Activated T-cell treated with anti-CD3 and anti-CD28 coated beads, Interleukin-2, amount 50 U/mL, for 72 hours (primary cell): Measurements from ENCODE around the gene ZSCAN10. TPM values are rescaled to one million over a fixed set of nuclear protein-coding genes. Genes with fewer than 3 reads are reported as not detected.

Source experiments
- ATAC-seq, 2 donors: fragments of 150-1000 bp; cut with Tn5 transposase; replicated peaks in 1 of 2; 2 replicates each; pipeline ENCODE4 v1.10.0; 2021; ENCODE audit warnings: moderate library complexity in 2 of 2, mild to moderate bottlenecking in 1 of 2
- DNase-seq, 2 donors: peaks; one replicate each; pipeline ENCODE4 v3.0.0; 2021 to 2022; ENCODE audit warnings: mixed read lengths in 1 of 2
- H3K27ac Mint-ChIP-seq: one replicate; pipeline ENCODE4 v1.8.0; 2022; ENCODE audit warnings: mild to moderate bottlenecking, moderate library complexity, mixed read lengths
- H3K27me3 Mint-ChIP-seq: one replicate; pipeline ENCODE4 v1.8.0; 2022; ENCODE audit warnings: low read depth, mixed read lengths
- H3K36me3 Mint-ChIP-seq, 2 donors: one replicate each; pipeline ENCODE4 v1.8.0; 2022; ENCODE audit warnings: mixed read lengths in 2 of 2, mild to moderate bottlenecking in 1 of 2; ENCODE audit not compliant: insufficient read depth in 2 of 2
- H3K4me1 Mint-ChIP-seq: one replicate; pipeline ENCODE4 v1.8.0; 2022; ENCODE audit warnings: low read depth, mixed read lengths
- H3K4me3 Mint-ChIP-seq, 2 donors: one replicate each; pipeline ENCODE4 v1.8.0; 2022; ENCODE audit warnings: mild to moderate bottlenecking in 2 of 2, mixed read lengths in 2 of 2, moderate library complexity in 2 of 2
- H3K9me3 Mint-ChIP-seq, 2 donors: one replicate each; pipeline ENCODE4 v1.8.0; 2022; ENCODE audit warnings: mixed read lengths in 2 of 2
- total RNA-seq, 2 donors: library from RNA; stranded (reverse); gene quantifications; one replicate each; pipeline ENCODE4 v1.2.3, GENCODE V29; 2022

The ZSCAN10 gene
- total RNA-seq, 2 donors from 2014 or later: 0.28 to 0.48 TPM

DNA sequence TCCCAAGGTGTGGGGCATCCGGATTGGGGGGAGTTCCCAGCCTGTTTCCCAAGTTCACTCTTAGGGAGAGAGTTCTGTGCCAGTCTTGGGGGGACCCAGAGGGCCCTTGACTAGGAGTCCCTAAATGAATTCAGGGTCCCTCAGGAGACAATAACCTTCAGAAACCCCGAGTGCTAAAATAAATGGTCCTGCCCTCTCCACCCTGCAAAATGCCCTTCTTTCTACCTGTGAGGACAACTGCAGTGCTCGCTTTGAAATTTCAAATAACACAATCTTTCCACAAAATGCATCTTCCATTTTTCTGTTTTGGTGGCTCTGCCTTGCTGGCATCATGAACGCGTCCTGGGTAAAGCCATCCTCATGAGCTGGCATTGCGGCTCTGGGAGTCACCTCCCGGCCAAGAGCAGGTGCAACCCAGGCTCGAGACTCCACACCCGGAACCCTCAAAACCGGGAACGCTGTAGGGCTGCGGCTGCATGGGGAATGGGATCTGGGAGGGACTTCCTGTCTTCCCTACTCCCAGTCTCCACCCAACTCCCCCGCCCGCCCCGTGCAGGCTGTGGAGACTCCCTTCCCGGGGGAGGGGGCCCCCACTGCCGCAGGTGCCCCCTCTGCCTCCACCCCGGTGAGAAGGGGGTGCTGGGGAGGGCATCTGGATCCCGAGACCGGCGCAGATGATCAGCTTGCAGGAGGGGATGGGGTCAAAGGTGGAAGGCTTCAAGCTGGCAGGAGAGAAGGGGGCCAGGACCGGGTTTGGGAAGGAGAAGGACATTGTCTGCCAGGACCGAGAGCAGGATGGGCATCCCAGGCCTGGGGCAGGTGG, 13.2 kb upstream of the ZSCAN10 start, which contains the start of gene ZNF205:
Gene ZNF205, plus strand, starts transcription at position 529 of the 823 bp plus-strand sequence. CDS start 845 bp downstream, outside the sequence.
- Mint-ChIP-seq H3K9me3 (no peaks in the 10 kb centered on the region), H3K27ac (no peak within 1 kb of the TSS), H3K4me3 (no peak within 1 kb of the TSS), H3K36me3 (no peaks in the 10 kb centered on the region), H3K27me3 (no peaks in the 10 kb centered on the region), H3K4me1 (peaks cover 3% of the 10 kb centered on the region)
- ATAC-seq (no peak), DNase-seq (no peak)

- H3K27ac Mint-ChIP-seq: peak overlapping the region; percentile 97
- peak overlapping the region; percentile 87 to 92 for H3K4me3 Mint-ChIP-seq
- H3K4me1 Mint-ChIP-seq: peaks cover 29% of the 10 kb centered on the region
- H3K9me3 Mint-ChIP-seq: no peaks in the 10 kb centered on the region
- peak; percentile 94 for ATAC-seq
- DNase-seq: peak; percentile 93 to 94
- H3K27me3 Mint-ChIP-seq: no peaks in the 10 kb centered on the region
- H3K36me3 Mint-ChIP-seq: no peaks in the 10 kb centered on the region
These were observed 7.3 kb upstream of the ZSCAN10 start for GRCh38 chr16:3106205-3106928.

GRCh38 chr16:3101841-3102470, 2.9 kb upstream of the ZSCAN10 start:
- H3K4me1 Mint-ChIP-seq: peaks cover 37% of the 10 kb centered on the region
- no peak for ATAC-seq
- no peaks in the 10 kb centered on the region for H3K36me3 Mint-ChIP-seq
- H3K27ac Mint-ChIP-seq: peak overlapping the region; percentile 63
- H3K9me3 Mint-ChIP-seq: no peaks in the 10 kb centered on the region
- H3K27me3 Mint-ChIP-seq: no peaks in the 10 kb centered on the region
- no peak for DNase-seq
- peak overlapping the region; percentile 78 to 88 for H3K4me3 Mint-ChIP-seq

- peak overlapping the region; percentile 51 for H3K27ac Mint-ChIP-seq
- H3K9me3 Mint-ChIP-seq: no peaks in the 10 kb centered on the region
- no peaks in the 10 kb centered on the region for H3K27me3 Mint-ChIP-seq
- no peaks in the 10 kb centered on the region for H3K36me3 Mint-ChIP-seq
- DNase-seq (peak; percentile 60 to 67), ATAC-seq (peak in 1 of 2 donors; percentile 23)
- peaks cover 34% of the 10 kb centered on the region for H3K4me1 Mint-ChIP-seq
- H3K4me3 Mint-ChIP-seq: peak overlapping the region; percentile 57 to 88
These were observed 2.1 kb upstream of the ZSCAN10 start for GRCh38 chr16:3101018-3101840.

DNA sequence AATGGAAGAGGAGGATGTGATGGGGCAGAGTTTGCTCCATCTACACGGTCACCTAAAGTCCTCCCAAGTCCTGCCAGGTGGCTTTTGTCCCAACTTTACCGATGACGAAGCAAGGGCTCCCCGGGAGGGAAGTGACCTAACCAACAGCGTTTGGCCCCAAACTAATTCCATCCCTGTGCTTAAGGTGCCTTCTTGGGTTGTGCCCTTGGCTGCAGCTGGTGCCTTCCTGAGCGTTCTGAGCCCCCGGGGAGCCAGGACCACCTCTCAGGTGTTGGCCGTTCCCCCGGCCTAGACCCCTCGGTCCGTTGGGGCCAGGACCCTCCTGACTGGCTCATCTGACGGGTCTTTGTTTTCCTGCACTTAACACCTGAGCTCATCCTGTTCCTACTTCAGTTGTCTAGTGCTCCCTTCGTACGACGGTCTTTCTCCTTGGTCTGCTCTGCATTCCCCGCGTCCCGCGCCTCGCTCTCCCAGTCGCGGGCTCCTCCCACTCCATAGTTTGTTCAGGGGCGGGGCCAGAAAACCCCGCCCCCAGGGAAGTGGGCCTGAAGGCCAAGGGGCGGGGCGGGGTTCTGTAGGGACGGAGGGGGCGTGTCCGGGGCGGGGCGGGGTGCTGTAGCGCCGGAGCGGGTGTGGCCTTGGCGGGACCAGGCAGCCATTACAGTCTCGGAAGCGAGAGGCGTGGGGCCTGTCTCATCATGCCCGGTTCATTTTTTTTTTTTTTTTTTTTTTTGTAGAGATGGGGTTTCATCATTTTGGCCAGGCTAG, 822 bp upstream of the ZSCAN10 start:
- DNase-seq (peak; percentile 94 to 95), ATAC-seq (peak; percentile 88 to 90)
- Mint-ChIP-seq H3K4me1 (peaks cover 39% of the 10 kb centered on the region), H3K27me3 (no peaks in the 10 kb centered on the region), H3K4me3 (peak overlapping the region; percentile 75 to 83), H3K27ac (no peak overlapping the region), H3K9me3 (no peaks in the 10 kb centered on the region), H3K36me3 (no peaks in the 10 kb centered on the region)

GRCh38 chr16:3099395-3099731, 269 bp upstream of the ZSCAN10 start:
- Mint-ChIP-seq H3K27me3 (no peaks in the 10 kb centered on the region), H3K9me3 (no peaks in the 10 kb centered on the region), H3K4me3 (peak overlapping the region in 1 of 2 donors; percentile 35), H3K27ac (no peak overlapping the region), H3K36me3 (no peaks in the 10 kb centered on the region), H3K4me1 (peaks cover 45% of the 10 kb centered on the region)
- ATAC-seq (no peak), DNase-seq (no peak)

GRCh38 chr16:3097266-3097665, 1.8 kb downstream of the ZSCAN10 start:
- H3K4me3 Mint-ChIP-seq: no peak overlapping the region
- H3K4me1 Mint-ChIP-seq: peaks cover 46% of the 10 kb centered on the region
- H3K27me3 Mint-ChIP-seq: no peaks in the 10 kb centered on the region
- no peaks in the 10 kb centered on the region for H3K36me3 Mint-ChIP-seq
- ATAC-seq: no peak
- H3K9me3 Mint-ChIP-seq: no peaks in the 10 kb centered on the region
- no peak overlapping the region for H3K27ac Mint-ChIP-seq
- DNase-seq: no peak

DNA sequence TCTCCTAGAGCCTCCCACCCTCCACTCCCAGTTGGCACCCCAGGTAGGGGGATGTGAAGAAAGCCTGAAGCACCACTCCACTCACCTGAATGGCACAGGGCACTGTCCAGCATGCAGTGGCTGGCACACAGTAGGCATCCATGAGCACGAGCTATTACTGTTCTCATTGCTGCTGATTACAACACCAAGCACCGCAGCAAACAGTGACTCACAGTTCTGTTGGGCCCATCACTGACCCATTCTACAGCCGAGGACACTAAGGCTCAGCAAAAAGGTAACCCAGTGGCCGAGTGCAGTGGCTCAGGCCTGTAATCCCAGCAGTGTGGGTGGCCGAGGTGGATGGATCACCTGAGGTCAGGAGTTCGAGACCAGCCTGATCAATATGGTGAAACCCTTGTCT, 2.7 kb downstream of the ZSCAN10 start:
- no peaks in the 10 kb centered on the region for H3K9me3 Mint-ChIP-seq
- H3K27me3 Mint-ChIP-seq: no peaks in the 10 kb centered on the region
- ATAC-seq: no peak
- no peak overlapping the region for H3K4me3 Mint-ChIP-seq
- no peak for DNase-seq
- peaks cover 38% of the 10 kb centered on the region for H3K4me1 Mint-ChIP-seq
- H3K36me3 Mint-ChIP-seq: no peaks in the 10 kb centered on the region
- H3K27ac Mint-ChIP-seq: no peak overlapping the region

DNA sequence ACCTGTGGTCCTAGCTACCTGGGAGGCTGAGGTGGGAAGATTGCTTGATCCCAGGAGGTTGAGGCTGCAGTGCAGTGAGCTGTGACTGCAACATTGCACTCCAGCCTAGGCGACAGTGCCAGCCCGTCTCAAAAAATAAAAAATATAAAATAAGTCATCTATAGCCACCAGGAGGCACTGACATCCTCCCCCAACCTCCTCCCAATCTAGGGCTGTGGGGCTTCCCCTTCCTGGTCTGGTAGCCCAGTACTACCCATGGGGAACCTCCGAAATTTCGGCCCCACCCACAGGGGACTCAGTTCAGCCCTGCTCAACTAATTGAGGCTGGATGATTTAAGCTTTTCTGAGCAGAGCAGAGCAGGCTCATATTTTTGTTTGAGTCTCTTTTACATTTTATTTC, 3.2 kb downstream of the ZSCAN10 start:
- Mint-ChIP-seq H3K9me3 (no peaks in the 10 kb centered on the region), H3K27ac (no peak overlapping the region), H3K4me1 (peaks cover 38% of the 10 kb centered on the region), H3K4me3 (peak overlapping the region in 1 of 2 donors; percentile 17), H3K36me3 (no peaks in the 10 kb centered on the region), H3K27me3 (no peaks in the 10 kb centered on the region)
- ATAC-seq (peak; percentile 64 to 73), DNase-seq (peak; percentile 72 to 76)

GRCh38 chr16:3094289-3095027, 4.6 kb downstream of the ZSCAN10 start:
- Mint-ChIP-seq H3K4me1 (peaks cover 30% of the 10 kb centered on the region), H3K9me3 (no peaks in the 10 kb centered on the region), H3K36me3 (no peaks in the 10 kb centered on the region), H3K27me3 (no peaks in the 10 kb centered on the region), H3K27ac (peak overlapping the region; percentile 94), H3K4me3 (peak overlapping the region; percentile 25 to 53)
- ATAC-seq: peak; percentile 47 to 59
- peak; percentile 61 to 75 for DNase-seq

DNA sequence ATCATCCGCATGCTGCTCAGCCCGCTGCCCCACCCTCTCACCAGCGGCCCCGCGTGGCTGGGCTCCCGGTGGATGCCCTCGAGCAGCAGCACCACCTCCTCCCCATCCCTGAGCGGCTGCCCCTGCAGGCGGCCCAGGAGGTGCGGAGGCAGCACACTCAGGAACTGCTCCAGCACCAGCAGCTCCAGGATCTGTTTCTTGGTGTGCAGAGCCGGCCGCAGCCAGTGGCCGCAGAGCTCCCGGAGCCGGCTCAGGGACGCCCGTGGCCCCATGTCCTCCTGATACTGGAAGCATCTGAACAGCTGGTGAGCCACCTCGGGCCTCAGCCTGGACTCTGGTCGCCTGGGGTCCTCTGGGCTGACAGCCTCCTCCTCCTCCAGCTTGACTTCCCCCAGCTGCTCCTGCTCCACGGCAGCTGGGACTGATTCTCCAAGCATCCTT, 6.6 kb downstream of the ZSCAN10 start:
- H3K27me3 Mint-ChIP-seq: no peaks in the 10 kb centered on the region
- ATAC-seq (no peak), DNase-seq (no peak)
- no peaks in the 10 kb centered on the region for H3K36me3 Mint-ChIP-seq
- peaks cover 42% of the 10 kb centered on the region for H3K4me1 Mint-ChIP-seq
- no peak overlapping the region for H3K27ac Mint-ChIP-seq
- H3K9me3 Mint-ChIP-seq: no peaks in the 10 kb centered on the region
- H3K4me3 Mint-ChIP-seq: no peak overlapping the region
